K562 (cell line): ENCODE results near the gene LMAN1. TPM values are rescaled to one million over a fixed set of nuclear protein-coding genes. Genes with fewer than 3 reads are reported as not detected.

ENCODE experiments used
- ATAC-seq: fragments of 200-7000 bp; cut with Tn5 transposase; 3 replicates; pipeline ENCODE4 v1.9.1; 2020; ENCODE audit warnings: moderate library complexity
- BruUV-seq: library from RNA; stranded (reverse); fragments of 400-500 nt; replicated peaks from 2 replicates; lab custom pipeline; 2021; lab: Mats Ljungman, UMichigan
- CTCF ChIA-PET: fragments of 300-600 bp; formaldehyde crosslinking; extraction: SDS; loops from one replicate; lab custom pipeline; 2021; ENCODE audit warnings: low intra/inter-chr PET ratio; lab: Yijun Ruan, JAX
- POLR2A ChIA-PET: fragments of 300-600, 350-650 bp; sonication (Branson Sonifier 250); formaldehyde crosslinking; extraction: SDS; loops from one replicate; lab custom pipeline; 2021; ENCODE audit warnings: antibody characterized with exemption, inconsistent platforms; lab: Yijun Ruan, JAX
- DNase-seq, 4 experiments: peaks; one replicate each; pipeline versions ENCODE4 v3.0.0 to v3.0.0-alpha.2; 2011 to 2018; ENCODE audit warnings: low spot score in 3 of 4, mixed read lengths in 3 of 4; ENCODE audit errors: extremely low read depth in 1 of 4
- FAIRE-seq: peaks from 2 replicates; lab custom pipeline; 2011; peaks lifted over from hg19 to GRCh38; lab: Jason Lieb, UNC
- H2AFZ ChIP-seq: 2 replicates; pipeline ENCODE4 v1.6.0; 2011; ENCODE audit warnings: low read depth, low read length, control low read depth, inconsistent platforms
- H3K27ac ChIP-seq: fragments of 200-600 bp; 3 replicates; pipeline ENCODE4 v1.8.0; 2011; ENCODE audit warnings: low read depth, mild to moderate bottlenecking, control low read depth, inconsistent platforms, low read length, moderate library complexity, mixed read lengths; ENCODE audit errors: extremely low read depth
- H3K27me3 ChIP-seq, 2 experiments: fragments of 300-600 bp in 1 of 2; 2 replicates in 1 of 2; 3 replicates in 1 of 2; pipeline versions ENCODE4 v1.6.0 to v1.8.0; 2011; ENCODE audit warnings: inconsistent platforms in 2 of 2, low read length in 2 of 2, mild to moderate bottlenecking in 1 of 2, mixed read lengths in 1 of 2, moderate library complexity in 1 of 2; ENCODE audit not compliant: control insufficient read depth in 2 of 2, insufficient read depth in 2 of 2
- H3K36me3 ChIP-seq: fragments of 300-600 bp; 3 replicates; pipeline ENCODE4 v1.8.0; 2011; ENCODE audit warnings: mild to moderate bottlenecking, low read length, inconsistent platforms; ENCODE audit not compliant: control insufficient read depth, insufficient read depth
- H3K4me1 ChIP-seq, 2 experiments: fragments of 200-600 bp in 1 of 2; replicated peaks in 1 of 2; 2 replicates in 1 of 2; 3 replicates in 1 of 2; pipeline versions ENCODE4 v1.5.1 to v1.8.0; 2011; ENCODE audit warnings: inconsistent platforms in 2 of 2, low read length in 2 of 2, mild to moderate bottlenecking in 1 of 2, mixed read lengths in 1 of 2, moderate library complexity in 1 of 2; ENCODE audit not compliant: control insufficient read depth in 2 of 2, insufficient read depth in 2 of 2
- H3K4me2 ChIP-seq: 2 replicates; pipeline ENCODE4 v1.6.1; 2011; ENCODE audit warnings: low read length, control low read depth, inconsistent platforms, mixed read lengths; ENCODE audit not compliant: insufficient read depth
- H3K4me3 ChIP-seq: fragments of 200-600 bp; sonication (generic), shearing (Covaris generic); 2 replicates; pipeline ENCODE4 v1.5.1; 2016; ENCODE audit warnings: control low read depth, inconsistent platforms
- H3K79me2 ChIP-seq: fragments of 200-600 bp; 3 replicates; pipeline ENCODE4 v1.8.0; 2011; ENCODE audit warnings: low read length, inconsistent platforms; ENCODE audit not compliant: control insufficient read depth, insufficient read depth
- H3K9ac ChIP-seq, 2 experiments: 2 replicates each; pipeline versions ENCODE4 v1.6.0 to v1.6.1; 2011; ENCODE audit warnings: low read depth in 2 of 2, low read length in 2 of 2, control low read depth in 1 of 2, inconsistent platforms in 1 of 2, mild to moderate bottlenecking in 1 of 2, mixed read lengths in 1 of 2; ENCODE audit not compliant: insufficient read depth in 1 of 2
- H3K9me1 ChIP-seq: one replicate; pipeline ENCODE4 v1.6.0; 2011; ENCODE audit warnings: inconsistent platforms, mild to moderate bottlenecking, low read length, moderate library complexity; ENCODE audit not compliant: control insufficient read depth, insufficient read depth
- H3K9me3 ChIP-seq: replicated peaks from 2 replicates; pipeline ENCODE4 v1.5.1; 2011; ENCODE audit warnings: low read depth, low read length, inconsistent platforms; ENCODE audit not compliant: control insufficient read depth, insufficient read depth
- H4K20me1 ChIP-seq: replicated peaks from 2 replicates; pipeline ENCODE4 v1.6.1; 2011; ENCODE audit warnings: low read length, inconsistent platforms, mixed read lengths; ENCODE audit not compliant: control insufficient read depth, insufficient read depth
- CBX1 ChIP-seq: sonication (generic); IDR thresholded peaks from 2 replicates; pipeline ENCODE4 v1.6.1; 2016; ENCODE audit warnings: antibody characterized with exemption, low read depth, mild to moderate bottlenecking
- CHCHD3 ChIP-seq: fragments of 250-450 bp; sonication (Bioruptor Pico); IDR thresholded peaks from 2 replicates; pipeline ENCODE4 v2.1.2; 2022; ENCODE audit warnings: mild to moderate bottlenecking
- KAT7 ChIP-seq: sonication (generic); formaldehyde crosslinking; IDR thresholded peaks from 2 replicates; pipeline ENCODE4 v1.8.0; 2022; ENCODE audit warnings: missing genetic modification reagents, mild to moderate bottlenecking, borderline replicate concordance
- RAD51 ChIP-seq: fragments of 450-650 bp; IDR thresholded peaks from 2 replicates; pipeline ENCODE4 v1.7.1; 2016; ENCODE audit warnings: low read depth, mild to moderate bottlenecking, borderline replicate concordance
- SPI1 ChIP-seq: IDR thresholded peaks from 2 replicates; pipeline ENCODE4 v1.6.1; 2011; ENCODE audit warnings: low read depth, low read length, control low read depth, borderline replicate concordance
- TFE3 ChIP-seq: fragments of 450-650 bp; formaldehyde crosslinking; IDR thresholded peaks from 2 replicates; pipeline ENCODE4 v1.4.0; 2020; ENCODE audit warnings: mild to moderate bottlenecking, mixed read lengths
- USF1 ChIP-seq: sonication (generic); formaldehyde crosslinking; IDR thresholded peaks from 2 replicates; pipeline ENCODE4 v1.9.0; 2022; ENCODE audit warnings: mild to moderate bottlenecking, missing genetic modification reagents
- WGBS: fragments of 100-300 bp; shearing (Covaris generic); methylation state at CpG from one replicate; pipeline ENCODE4 v1.1.6; 2016; ENCODE audit warnings: low coverage, mixed read lengths; ENCODE audit not compliant: insufficient coverage; ENCODE audit errors: missing lambda C conversion rate; 5-methylcytosine and 5-hydroxymethylcytosine counted together
- in situ Hi-C: fragments of 300-500 bp; cut with MboI; formaldehyde crosslinking; loops from 4 replicates; pipeline ENCODE4 v1.15.0; 2018; ENCODE audit warnings: inconsistent platforms, mixed read lengths
- intact Hi-C: fragments of 100-400 bp; cut with micrococcal nuclease; formaldehyde crosslinking; loops from 2 replicates; pipeline ENCODE4 v1.14.2; 2022
- polyA plus RNA-seq, 8 experiments: library from polyadenylated mRNA; depleted of rRNA in 4 of 8; stranded (reverse) in 5 of 8; unstranded in 3 of 8; fragments of >200 nt; fragmentation: Nextera tagmentation in 2 of 8; fragmentation: Illumina TruSeq in 1 of 8; extraction: Ambion mirVana in 2 of 8; extraction: Trizol in 1 of 8; gene quantifications; 2 replicates each; pipeline versions ENCODE4 v1.2.1 to v1.2.3, GENCODE V29; 2011 to 2014; ENCODE audit warnings: inconsistent platforms in 1 of 8, missing spikeins in 1 of 8
- total RNA-seq, 7 experiments: library from RNA; depleted of rRNA in 6 of 7; stranded (reverse); fragments of >200 nt in 6 of 7; fragmentation: Illumina TruSeq in 2 of 7; extraction: Trizol in 2 of 7; gene quantifications; 2 replicates each; pipeline versions ENCODE4 v1.2.1 to v1.2.3, GENCODE V29; 2011 to 2021; ENCODE audit warnings: low replicate concordance in 1 of 7

Gene LMAN1
- total and polyA plus RNA-seq, 9 of the 15 experiments (the other 6 are each of a cell fraction or from before 2014, with no cell fraction given) = 18.8 to 108 (median 71.2) TPM

- no peaks in the 10 kb centered on the region for H3K9me3 ChIP-seq
- in situ Hi-C loops (no loop called here), intact Hi-C loops (no loop called here)
- H3K27me3 ChIP-seq = peaks cover 0 to 12% of the 10 kb centered on the region in 2 experiments; a peak in 3 of 5 replicates
- H3K4me3 ChIP-seq = no peak overlapping the region
- POLR2A ChIA-PET = interaction anchor here (0.8 kb wide), 1 partner anchor 46 kb away, joined by 4 read pairs; no protein-coding TSS in a partner anchor
- H3K79me2 ChIP-seq = no peaks in the 10 kb centered on the region
- no peaks in the 10 kb centered on the region for H3K4me1 ChIP-seq
- H4K20me1 ChIP-seq = no peaks in the 10 kb centered on the region
- ATAC-seq (no peak), DNase-seq (no peak), FAIRE-seq (no peak)
- 10% methylated on average over 2 of the region's 3 CpGs for WGBS
- TF ChIP-seq CBX1 = no peak
- TF ChIP-seq SPI1 = peak; percentile 41; the same call in 1 of the 2 replicates
- TF ChIP-seq USF1 (CRISPR knock-in tag) = peak; percentile 9; the same call in 1 of the 2 replicates
- no peak for TF ChIP-seq KAT7 (CRISPR knock-in tag)
- peak; percentile 28; the same call in 1 of the 2 replicates for TF ChIP-seq RAD51
- peak; percentile 31; the same call in 1 of the 2 replicates for TF ChIP-seq TFE3 (CRISPR knock-in tag)
- no peak for TF ChIP-seq CHCHD3 (CRISPR knock-in tag)
- H3K36me3 ChIP-seq = no peaks in the 10 kb centered on the region
- CTCF ChIA-PET = no interaction called here
- H2AFZ ChIP-seq = 0 out of 2 replicates have a peak overlapping the region, but pooled peaks have one; percentile 62
- no peaks in the 10 kb centered on the region for H3K9me1 ChIP-seq
- H3K4me2 ChIP-seq = 0 out of 2 replicates have a peak overlapping the region, but pooled peaks have one; percentile 25
- no peak overlapping the region for H3K27ac ChIP-seq
- no peak overlapping the region for H3K9ac ChIP-seq
- no TSS peak for BruUV-seq
Observed at GRCh38 chr18:59374128-59374527, 15.1 kb upstream of the LMAN1 start.
